ENCODE results near the gene FGF12. TPM values are rescaled to one million over a fixed set of nuclear protein-coding genes. Genes with fewer than 3 reads are reported as not detected.

The FGF12 gene
- total and polyA plus RNA-seq, 4 experiments from 2014 or later = not detected

- H3K9me3 Mint-ChIP-seq = peaks cover 0 to 7% (median under 1%) of the 10 kb centered on the region in 8 donors
- H3K36me3 ChIP-seq (ENCODE audit: insufficient read depth, low read length) = no peaks in the 10 kb centered on the region
- no peaks in the 10 kb centered on the region for H3K27me3 ChIP-seq (ENCODE audit: insufficient read depth, low read length)
- H3K4me3 ChIP-seq (ENCODE audit: low read length in 2 of 2) = no peak overlapping the region
- no peak overlapping the region for H3K27ac ChIP-seq (ENCODE audit: low read depth, low read length)
- no peak overlapping the region for H3K27ac Mint-ChIP-seq
- no peaks in the 10 kb centered on the region for H3K36me3 Mint-ChIP-seq
- DNase-seq = no peak
- H3K9me3 ChIP-seq (ENCODE audit: control insufficient read depth in 1 of 2, low read length in 2 of 2) = no peaks in the 10 kb centered on the region
- H3K27me3 Mint-ChIP-seq = peaks cover 0 to 2% of the 10 kb centered on the region in 2 donors
- no peaks in the 10 kb centered on the region for H3K4me1 Mint-ChIP-seq
- CTCF ChIA-PET (ENCODE audit: partially characterized antibody) = no interaction called here
- H3K4me3 Mint-ChIP-seq = no peak overlapping the region
- intact Hi-C loops (cut with micrococcal nuclease) = no loop called here
- POLR2A ChIA-PET (ENCODE audit: partially characterized antibody) = no interaction called here
- H3K4me1 ChIP-seq (ENCODE audit: insufficient read depth, low read length) = no peaks in the 10 kb centered on the region
Observed at GRCh38 chr3:192501401-192501800, 225.9 kb downstream of the FGF12 start.

- H3K4me1 ChIP-seq (ENCODE audit: insufficient read depth, low read length) = no peaks in the 10 kb centered on the region
- no peak overlapping the region for H3K4me3 ChIP-seq (ENCODE audit: low read length in 2 of 2)
- ChIA-PET CTCF (ENCODE audit: partially characterized antibody) (interaction anchor here (1.0 kb wide), 1 partner anchor 11 kb away, joined by 3 read pairs; no protein-coding TSS in a partner anchor), POLR2A (ENCODE audit: partially characterized antibody) (no interaction called here)
- no peaks in the 10 kb centered on the region for H3K27me3 ChIP-seq (ENCODE audit: insufficient read depth, low read length)
- H3K27me3 Mint-ChIP-seq = no peaks in the 10 kb centered on the region
- H3K36me3 ChIP-seq (ENCODE audit: insufficient read depth, low read length) = no peaks in the 10 kb centered on the region
- no peaks in the 10 kb centered on the region for H3K9me3 ChIP-seq (ENCODE audit: control insufficient read depth in 1 of 2, low read length in 2 of 2)
- H3K36me3 Mint-ChIP-seq = no peaks in the 10 kb centered on the region
- H3K9me3 Mint-ChIP-seq = peaks cover 0 to 2% (median 0%) of the 10 kb centered on the region in 8 donors
- intact Hi-C loops (cut with micrococcal nuclease) = no loop called here
- no peak for DNase-seq
- no peak overlapping the region for H3K4me3 Mint-ChIP-seq
- no peak overlapping the region for H3K27ac Mint-ChIP-seq
- H3K27ac ChIP-seq (ENCODE audit: low read depth, low read length) = no peak overlapping the region
- no peaks in the 10 kb centered on the region for H3K4me1 Mint-ChIP-seq
Observed at GRCh38 chr3:192496905-192497587, 230.3 kb downstream of the FGF12 start.

- Histone ChIP-seq H3K4me1 (ENCODE audit: insufficient read depth, low read length) (no peaks in the 10 kb centered on the region), H3K9me3 (ENCODE audit: control insufficient read depth in 1 of 2, low read length in 2 of 2) (no peaks in the 10 kb centered on the region), H3K27me3 (ENCODE audit: insufficient read depth, low read length) (no peaks in the 10 kb centered on the region), H3K36me3 (ENCODE audit: insufficient read depth, low read length) (no peaks in the 10 kb centered on the region), H3K4me3 (ENCODE audit: low read length in 2 of 2) (no peak overlapping the region), H3K27ac (ENCODE audit: low read depth, low read length) (no peak overlapping the region)
- Mint-ChIP-seq H3K36me3 (no peaks in the 10 kb centered on the region), H3K27ac (no peak overlapping the region), H3K9me3 (peaks cover 0 to 3% (median 0%) of the 10 kb centered on the region in 8 donors), H3K4me1 (no peaks in the 10 kb centered on the region), H3K4me3 (no peak overlapping the region), H3K27me3 (peaks cover 0 to 9% of the 10 kb centered on the region in 2 donors)
- ChIA-PET CTCF (ENCODE audit: partially characterized antibody) (no interaction called here), POLR2A (ENCODE audit: partially characterized antibody) (no interaction called here)
- intact Hi-C loops (cut with micrococcal nuclease) = no loop called here
- DNase-seq = no peak
Observed at GRCh38 chr3:192494174-192494573, 233.2 kb downstream of the FGF12 start.

- Mint-ChIP-seq H3K4me3 (no peak overlapping the region), H3K9me3 (peaks cover 0 to 3% (median 0%) of the 10 kb centered on the region in 8 donors), H3K27ac (no peak overlapping the region), H3K4me1 (no peaks in the 10 kb centered on the region), H3K36me3 (no peaks in the 10 kb centered on the region), H3K27me3 (peaks cover 0 to 11% of the 10 kb centered on the region in 2 donors)
- Histone ChIP-seq H3K27ac (ENCODE audit: low read depth, low read length) (no peak overlapping the region), H3K27me3 (ENCODE audit: insufficient read depth, low read length) (no peaks in the 10 kb centered on the region), H3K4me1 (ENCODE audit: insufficient read depth, low read length) (no peaks in the 10 kb centered on the region), H3K36me3 (ENCODE audit: insufficient read depth, low read length) (no peaks in the 10 kb centered on the region), H3K4me3 (ENCODE audit: low read length in 2 of 2) (no peak overlapping the region), H3K9me3 (ENCODE audit: control insufficient read depth in 1 of 2, low read length in 2 of 2) (no peaks in the 10 kb centered on the region)
- intact Hi-C loops (cut with micrococcal nuclease) = no loop called here
- POLR2A ChIA-PET (ENCODE audit: partially characterized antibody) = no interaction called here
- DNase-seq = no peak
- CTCF ChIA-PET (ENCODE audit: partially characterized antibody) = no interaction called here
Observed at GRCh38 chr3:192490720-192491119, 236.6 kb downstream of the FGF12 start.

GRCh38 chr3:192489579-192489978 lies 237.8 kb downstream of the FGF12 start:
- DNase-seq = no peak
- H3K4me1 ChIP-seq (ENCODE audit: insufficient read depth, low read length) = no peaks in the 10 kb centered on the region
- H3K36me3 Mint-ChIP-seq = no peaks in the 10 kb centered on the region
- intact Hi-C loops (cut with micrococcal nuclease) = no loop called here
- no peak overlapping the region for H3K27ac Mint-ChIP-seq
- H3K4me3 ChIP-seq (ENCODE audit: low read length in 2 of 2) = no peak overlapping the region
- peaks cover 0 to 11% of the 10 kb centered on the region in 2 donors for H3K27me3 Mint-ChIP-seq
- H3K36me3 ChIP-seq (ENCODE audit: insufficient read depth, low read length) = no peaks in the 10 kb centered on the region
- no peaks in the 10 kb centered on the region for H3K4me1 Mint-ChIP-seq
- no peak overlapping the region for H3K27ac ChIP-seq (ENCODE audit: low read depth, low read length)
- H3K9me3 ChIP-seq (ENCODE audit: control insufficient read depth in 1 of 2, low read length in 2 of 2) = no peaks in the 10 kb centered on the region
- POLR2A ChIA-PET (ENCODE audit: partially characterized antibody) = no interaction called here
- CTCF ChIA-PET (ENCODE audit: partially characterized antibody) = no interaction called here
- H3K9me3 Mint-ChIP-seq = peaks cover 0 to 3% (median 0%) of the 10 kb centered on the region in 8 donors
- H3K4me3 Mint-ChIP-seq = no peak overlapping the region
- H3K27me3 ChIP-seq (ENCODE audit: insufficient read depth, low read length) = no peaks in the 10 kb centered on the region

- intact Hi-C loops (cut with micrococcal nuclease) = no loop called here
- peaks cover 0 to 5% (median 3%) of the 10 kb centered on the region in 4 donors for H3K4me1 Mint-ChIP-seq
- peaks cover 0 to 3% (median 0%) of the 10 kb centered on the region in 8 donors for H3K9me3 Mint-ChIP-seq
- Histone ChIP-seq H3K27me3 (ENCODE audit: insufficient read depth, low read length) (no peaks in the 10 kb centered on the region), H3K27ac (ENCODE audit: low read depth, low read length) (no peak overlapping the region), H3K4me3 (ENCODE audit: low read length in 2 of 2) (no peak overlapping the region), H3K9me3 (ENCODE audit: control insufficient read depth in 1 of 2, low read length in 2 of 2) (no peaks in the 10 kb centered on the region), H3K4me1 (ENCODE audit: insufficient read depth, low read length) (no peaks in the 10 kb centered on the region), H3K36me3 (ENCODE audit: insufficient read depth, low read length) (no peaks in the 10 kb centered on the region)
- no peak overlapping the region for H3K27ac Mint-ChIP-seq
- H3K4me3 Mint-ChIP-seq = no peak overlapping the region
- no peaks in the 10 kb centered on the region for H3K36me3 Mint-ChIP-seq
- peaks cover 0 to 11% of the 10 kb centered on the region in 2 donors for H3K27me3 Mint-ChIP-seq
- POLR2A ChIA-PET (ENCODE audit: partially characterized antibody) = no interaction called here
- CTCF ChIA-PET (ENCODE audit: partially characterized antibody) = no interaction called here
- DNase-seq = no peak
Observed at GRCh38 chr3:192487033-192487432, 240.3 kb downstream of the FGF12 start.

GRCh38 chr3:192482809-192483208 lies 244.5 kb downstream of the FGF12 start:
- Histone ChIP-seq H3K4me1 (ENCODE audit: insufficient read depth, low read length) (no peaks in the 10 kb centered on the region), H3K36me3 (ENCODE audit: insufficient read depth, low read length) (no peaks in the 10 kb centered on the region), H3K9me3 (ENCODE audit: control insufficient read depth in 1 of 2, low read length in 2 of 2) (no peaks in the 10 kb centered on the region), H3K27ac (ENCODE audit: low read depth, low read length) (no peak overlapping the region), H3K4me3 (ENCODE audit: low read length in 2 of 2) (no peak overlapping the region), H3K27me3 (ENCODE audit: insufficient read depth, low read length) (no peaks in the 10 kb centered on the region)
- intact Hi-C loops (cut with micrococcal nuclease) = no loop called here
- H3K27me3 Mint-ChIP-seq = no peaks in the 10 kb centered on the region
- peaks cover 0 to 5% (median 3%) of the 10 kb centered on the region in 4 donors for H3K4me1 Mint-ChIP-seq
- no peak for DNase-seq
- CTCF ChIA-PET (ENCODE audit: partially characterized antibody) = interaction anchor here (1.2 to 1.3 kb wide), 2 partner anchors 11 to 15 kb away, joined by 3 read pairs; no protein-coding TSS in a partner anchor
- no peak overlapping the region for H3K4me3 Mint-ChIP-seq
- no peaks in the 10 kb centered on the region for H3K9me3 Mint-ChIP-seq
- H3K36me3 Mint-ChIP-seq = no peaks in the 10 kb centered on the region
- POLR2A ChIA-PET (ENCODE audit: partially characterized antibody) = no interaction called here
- no peak overlapping the region for H3K27ac Mint-ChIP-seq
